Ovary (tissue), 9 donors: ENCODE results near the gene HDDC2. TPM values are rescaled to one million over a fixed set of nuclear protein-coding genes. Genes with fewer than 3 reads are reported as not detected.

Experiments
- DNase-seq, 5 donors: peaks; one replicate each; pipeline ENCODE4 v3.0.0-alpha.2; 2019 to 2020
- H3K27ac ChIP-seq, 2 donors: fragments of 200-600 bp; one replicate each; pipeline versions ENCODE4 v1.5.1 to v1.8.0; 2019 to 2022
- H3K27me3 ChIP-seq: fragments of 200-600 bp; one replicate; pipeline ENCODE4 v1.8.0; 2022
- H3K36me3 ChIP-seq: fragments of 200-600 bp; sonication (generic); one replicate; pipeline ENCODE4 v1.5.1; 2019
- H3K4me1 ChIP-seq: one replicate; pipeline ENCODE4 v1.8.1; 2013; ENCODE audit warnings: mild to moderate bottlenecking, moderate library complexity; ENCODE audit not compliant: insufficient read depth
- H3K4me3 ChIP-seq: fragments of 200-600 bp; sonication (generic); one replicate; pipeline ENCODE4 v1.5.1; 2017
- H3K9me3 ChIP-seq, 2 donors: fragments of 200-600 bp in 1 of 2; sonication (generic) in 1 of 2; one replicate each; pipeline versions ENCODE4 v1.5.1 to v1.8.1; 2013 to 2019; ENCODE audit warnings: mild to moderate bottlenecking in 1 of 2, moderate library complexity in 1 of 2
- CTCF ChIP-seq, 3 donors: fragments of 450-650 bp in 2 of 3; fragments of 200-600 bp in 1 of 3; IDR thresholded peaks; one replicate each; pipeline versions ENCODE4 v1.5.1 to v1.8.0; 2016 to 2022; ENCODE audit warnings: antibody characterized with exemption in 3 of 3, mild to moderate bottlenecking in 1 of 3
- EP300 ChIP-seq: sonication (generic); formaldehyde crosslinking; IDR thresholded peaks from one replicate; pipeline ENCODE4 v1.6.1; 2017; ENCODE audit warnings: antibody characterized with exemption
- POLR2A ChIP-seq: fragments of 450-650 bp; IDR thresholded peaks from one replicate; pipeline ENCODE4 v1.6.1; 2017; ENCODE audit warnings: antibody characterized with exemption, mild to moderate bottlenecking, moderate library complexity
- WGBS, 3 donors: extraction: QIAGEN DNeasy Blood & Tissue Kit in 1 of 3; methylation state at CpG; one replicate each; pipeline versions ENCODE4 v1.1.5 to v1.1.7; 2013 to 2017; 5-methylcytosine and 5-hydroxymethylcytosine counted together
- intact Hi-C, 4 donors: fragments of 100-400 bp; cut with DNase I; formaldehyde crosslinking; loops; one replicate each; pipeline versions ENCODE4 v1.11.0 to v1.15.1; 2022 to 2023
- polyA plus RNA-seq, 2 donors: library from polyadenylated mRNA; stranded (reverse); fragments of 200-250 nt in 1 of 2; fragments of 350-450 nt in 1 of 2; fragmentation: Illumina TruSeq in 1 of 2; extraction: RNeasy Lipid Tissue Mini Kit (QIAGEN cat#74804) in 1 of 2; gene quantifications; one replicate each; pipeline ENCODE4 v1.2.3, GENCODE V29; 2013 to 2014
- total RNA-seq, 7 donors: library from RNA; depleted of rRNA in 2 of 7; stranded (reverse); fragments of >200 nt in 2 of 7; fragmentation: NEBNext Ultra II Directional in 3 of 7; extraction: Animal tissue kit (Norgen Biotek cat#: 25700) in 3 of 7; gene quantifications; one replicate each; pipeline versions ENCODE4 v1.1.0 to v1.2.4, GENCODE V29; 2016 to 2023
- donor health status: DM: no; HTN: no; CAD: no; lungs with moderate emphysema.
- donor health status: DM: no; HTN: no; CAD: no.
- donor health status: Bipolar disorder and iron deficiency.
- donor health status: DM: yes; HTN: yes; CAD: no.
- donor health status: DM: no; HTN: no; CAD: no.
- donor health status: DM: yes; HTN: yes; CAD: no.

The HDDC2 gene
- total and polyA plus RNA-seq, 9 donors, result 31.4 to 80.6 (median 64.0) TPM

- no peaks in the 10 kb centered on the region for H3K4me1 ChIP-seq
- no peaks in the 10 kb centered on the region for H3K36me3 ChIP-seq
- no peak overlapping the region for H3K27ac ChIP-seq
- 40 to 63% (median 48%) methylated on average over 1 of the region's 1 CpG for WGBS, 3 donors
- no peak for TF ChIP-seq CTCF (IDR thresholded peaks at IDR 0.05)
- no peak for TF ChIP-seq POLR2A
- TF ChIP-seq EP300, result no peak
- H3K27me3 ChIP-seq, result no peaks in the 10 kb centered on the region
- H3K4me3 ChIP-seq, result no peak overlapping the region
- intact Hi-C loops, result no loop called here
- H3K9me3 ChIP-seq, result no peaks in the 10 kb centered on the region
- no peak for DNase-seq
These were observed 51.3 kb downstream of the HDDC2 start for GRCh38 chr6:125250511-125250910.

GRCh38 chr6:125248136-125248535, 53.6 kb downstream of the HDDC2 start:
- TF ChIP-seq CTCF (IDR thresholded peaks at IDR 0.05), result no peak
- TF ChIP-seq POLR2A, result no peak
- no peak for TF ChIP-seq EP300
- H3K27me3 ChIP-seq, result no peaks in the 10 kb centered on the region
- no peaks in the 10 kb centered on the region for H3K36me3 ChIP-seq
- WGBS, 3 donors, result 88 to 92% (median 90%) methylated on average over 7 of the region's 7 CpGs
- no peaks in the 10 kb centered on the region for H3K4me1 ChIP-seq
- no peaks in the 10 kb centered on the region for H3K9me3 ChIP-seq
- DNase-seq, result no peak
- H3K27ac ChIP-seq, result no peak overlapping the region
- intact Hi-C loops, result no loop called here
- H3K4me3 ChIP-seq, result no peak overlapping the region

- Histone ChIP-seq H3K36me3 (no peaks in the 10 kb centered on the region), H3K4me3 (no peak overlapping the region), H3K27me3 (no peaks in the 10 kb centered on the region), H3K4me1 (no peaks in the 10 kb centered on the region), H3K9me3 (no peaks in the 10 kb centered on the region), H3K27ac (no peak overlapping the region)
- intact Hi-C loops, result no loop called here
- DNase-seq, result no peak
- TF ChIP-seq EP300, result no peak
- no peak for TF ChIP-seq CTCF (IDR thresholded peaks at IDR 0.05)
- TF ChIP-seq POLR2A, result no peak
These were observed 55.2 kb downstream of the HDDC2 start for GRCh38 chr6:125246566-125246965.

- Histone ChIP-seq H3K4me3 (no peak overlapping the region), H3K27ac (no peak overlapping the region), H3K27me3 (no peaks in the 10 kb centered on the region), H3K4me1 (no peaks in the 10 kb centered on the region), H3K9me3 (no peaks in the 10 kb centered on the region), H3K36me3 (no peaks in the 10 kb centered on the region)
- intact Hi-C loops, result no loop called here
- TF ChIP-seq POLR2A (no peak), EP300 (no peak), CTCF (IDR thresholded peaks at IDR 0.05) (no peak)
- no peak for DNase-seq
- WGBS, 3 donors, result 94% methylated on average over 7 of the region's 7 CpGs
These were observed 56.1 kb downstream of the HDDC2 start for GRCh38 chr6:125245523-125246264.
